H7 (cell line): Measurements from ENCODE around the gene IL1RAP. TPM values are rescaled to one million over a fixed set of nuclear protein-coding genes. Genes with fewer than 3 reads are reported as not detected.

Experiments used
- DNase-seq: peaks from one replicate; pipeline ENCODE4 v3.0.0; 2012
- H3K27me3 ChIP-seq: 2 replicates; pipeline ENCODE4 v1.6.0; 2011; ENCODE audit warnings: mild to moderate bottlenecking, low read length; ENCODE audit not compliant: control insufficient read depth, insufficient read depth
- H3K36me3 ChIP-seq: replicated peaks from 2 replicates; pipeline ENCODE4 v1.5.1; 2011; ENCODE audit warnings: low read length; ENCODE audit not compliant: control insufficient read depth, insufficient read depth
- H3K4me3 ChIP-seq: 2 replicates; pipeline ENCODE4 v1.5.1; 2011; ENCODE audit warnings: low read depth, mild to moderate bottlenecking, control low read depth, low read length, moderate library complexity; ENCODE audit not compliant: insufficient read depth
- total RNA-seq: library from RNA; depleted of rRNA; stranded (reverse); fragments of >200 nt; shearing (Covaris generic); gene quantifications from 2 replicates; pipeline ENCODE4 v1.2.3, GENCODE V29; 2014

Gene IL1RAP
- total RNA-seq, 1 experiment from 2014 or later, result 3.7 TPM

GRCh38 chr3:190522621-190523222 lies 8.8 kb downstream of the IL1RAP start:
- no peak for DNase-seq
- Histone ChIP-seq H3K36me3 (no peaks in the 10 kb centered on the region), H3K27me3 (no peaks in the 10 kb centered on the region), H3K4me3 (no peak overlapping the region)

GRCh38 chr3:190524942-190525341 lies 11.1 kb downstream of the IL1RAP start:
- no peaks in the 10 kb centered on the region for H3K36me3 ChIP-seq
- H3K4me3 ChIP-seq, result no peak overlapping the region
- H3K27me3 ChIP-seq, result no peaks in the 10 kb centered on the region
- DNase-seq, result no peak

GRCh38 chr3:190525634-190526033 lies 11.7 kb downstream of the IL1RAP start:
- no peaks in the 10 kb centered on the region for H3K36me3 ChIP-seq
- H3K4me3 ChIP-seq, result no peak overlapping the region
- DNase-seq, result no peak
- no peaks in the 10 kb centered on the region for H3K27me3 ChIP-seq

- H3K36me3 ChIP-seq, result no peaks in the 10 kb centered on the region
- no peak for DNase-seq
- no peaks in the 10 kb centered on the region for H3K27me3 ChIP-seq
- H3K4me3 ChIP-seq, result no peak overlapping the region
Observed at GRCh38 chr3:190526787-190527762, 13.2 kb downstream of the IL1RAP start.

GRCh38 chr3:190528706-190529105 lies 14.8 kb downstream of the IL1RAP start:
- H3K36me3 ChIP-seq, result no peaks in the 10 kb centered on the region
- DNase-seq, result no peak

GRCh38 chr3:190531406-190531805 lies 17.5 kb downstream of the IL1RAP start:
- DNase-seq, result no peak
- H3K4me3 ChIP-seq, result no peak overlapping the region
- H3K27me3 ChIP-seq, result no peaks in the 10 kb centered on the region; the same call in 1 of the 2 replicates
- no peaks in the 10 kb centered on the region for H3K36me3 ChIP-seq

More at GRCh38 chr3:190528706-190529105, 14.8 kb downstream of the IL1RAP start:
- Histone ChIP-seq H3K27me3 (no peaks in the 10 kb centered on the region), H3K4me3 (no peak overlapping the region)

GRCh38 chr3:190532731-190533203 lies 18.9 kb downstream of the IL1RAP start:
- no peak for DNase-seq
- Histone ChIP-seq H3K36me3 (no peaks in the 10 kb centered on the region), H3K27me3 (no peaks in the 10 kb centered on the region; the same call in none of the 2 replicates), H3K4me3 (no peak overlapping the region)

- Histone ChIP-seq H3K4me3 (no peak overlapping the region), H3K36me3 (no peaks in the 10 kb centered on the region), H3K27me3 (no peaks in the 10 kb centered on the region; the same call in none of the 2 replicates)
- no peak for DNase-seq
Observed at GRCh38 chr3:190533511-190534281, 19.8 kb downstream of the IL1RAP start.

- H3K36me3 ChIP-seq, result no peaks in the 10 kb centered on the region
- H3K4me3 ChIP-seq, result no peak overlapping the region
- DNase-seq, result no peak
- H3K27me3 ChIP-seq, result peaks cover 2% of the 10 kb centered on the region
Observed at GRCh38 chr3:190534386-190534785, 20.5 kb downstream of the IL1RAP start.

- Histone ChIP-seq H3K4me3 (no peak overlapping the region), H3K36me3 (no peaks in the 10 kb centered on the region), H3K27me3 (peaks cover 4% of the 10 kb centered on the region)
- no peak for DNase-seq
Observed at GRCh38 chr3:190534986-190535385, 21.1 kb downstream of the IL1RAP start.

GRCh38 chr3:190537146-190537545 lies 23.3 kb downstream of the IL1RAP start:
- Histone ChIP-seq H3K4me3 (no peak overlapping the region), H3K27me3 (peaks cover 15% of the 10 kb centered on the region), H3K36me3 (no peaks in the 10 kb centered on the region)
- DNase-seq, result no peak

- no peak for DNase-seq
- no peaks in the 10 kb centered on the region for H3K36me3 ChIP-seq
- no peak overlapping the region for H3K4me3 ChIP-seq
- H3K27me3 ChIP-seq, result peaks cover 25% of the 10 kb centered on the region
Observed at GRCh38 chr3:190538288-190538687, 24.4 kb downstream of the IL1RAP start.

GRCh38 chr3:190539526-190539925 lies 25.6 kb downstream of the IL1RAP start:
- no peaks in the 10 kb centered on the region for H3K36me3 ChIP-seq
- no peak overlapping the region for H3K4me3 ChIP-seq
- peaks cover 33% of the 10 kb centered on the region for H3K27me3 ChIP-seq
- DNase-seq, result no peak

GRCh38 chr3:190541008-190541407 lies 27.1 kb downstream of the IL1RAP start:
- no peak for DNase-seq
- Histone ChIP-seq H3K36me3 (no peaks in the 10 kb centered on the region), H3K27me3 (peaks cover 33% of the 10 kb centered on the region), H3K4me3 (no peak overlapping the region)
